Activated naive CD4-positive, alpha-beta T cell treated with anti-CD3 and anti-CD28 coated beads, Interleukin-2, amount 10 ng/mL, durations not matched to agents 7 days and 5 days (primary cell): ENCODE data around the gene COX20.

Experiments used
- CTCF ChIA-PET: fragments of 350-600 bp; sonication (Branson Sonifier 250); formaldehyde crosslinking; loops from one replicate; lab custom pipeline; 2021; ENCODE audit warnings: antibody characterized with exemption; lab: Charles Lee
- DNase-seq: peaks from one replicate; pipeline ENCODE4 v3.0.0-alpha.2; 2020
- H3K27ac Mint-ChIP-seq: one replicate; pipeline ENCODE4 v1.8.0; 2021; ENCODE audit warnings: mild to moderate bottlenecking, moderate library complexity, mixed read lengths
- H3K27me3 Mint-ChIP-seq: one replicate; pipeline ENCODE4 v1.8.0; 2021; ENCODE audit warnings: mild to moderate bottlenecking, mixed read lengths
- H3K36me3 Mint-ChIP-seq: one replicate; pipeline ENCODE4 v1.8.0; 2021; ENCODE audit warnings: mixed read lengths
- H3K4me1 Mint-ChIP-seq: one replicate; pipeline ENCODE4 v1.8.0; 2021; ENCODE audit warnings: mixed read lengths
- H3K4me3 Mint-ChIP-seq: one replicate; pipeline ENCODE4 v1.8.0; 2021; ENCODE audit warnings: mild to moderate bottlenecking, moderate library complexity, mixed read lengths
- H3K9me3 Mint-ChIP-seq: one replicate; pipeline ENCODE4 v1.8.0; 2021; ENCODE audit warnings: mixed read lengths

Gene COX20

GRCh38 chr1:244834543-244835275 is 749 bp upstream of the COX20 start:
- Mint-ChIP-seq H3K27me3 (no peaks in the 10 kb centered on the region), H3K27ac (peak overlapping the region; percentile 100), H3K36me3 (peaks cover 29% of the 10 kb centered on the region), H3K4me1 (peaks cover 48% of the 10 kb centered on the region), H3K9me3 (no peaks in the 10 kb centered on the region), H3K4me3 (peak overlapping the region; percentile 87)
- CTCF ChIA-PET = interaction anchor here (1.2 to 3.3 kb wide), 3 partner anchors 29 to 208 kb away, joined by 3 to 14 read pairs (median 6); partner anchors contain the start of gene HNRNPU
- peak; percentile 92 for DNase-seq

GRCh38 chr1:244836135-244836521 is 670 bp downstream of the COX20 start:
- H3K36me3 Mint-ChIP-seq = peaks cover 42% of the 10 kb centered on the region

GRCh38 chr1:244836584-244836983 is 1.1 kb downstream of the COX20 start:
- CTCF ChIA-PET = interaction anchor here (0.9 to 3.3 kb wide), 6 partner anchors 9 to 206 kb away, joined by 4 to 14 read pairs (median 6); partner anchors contain the start of gene HNRNPU
- peaks cover 63% of the 10 kb centered on the region for H3K4me1 Mint-ChIP-seq
- no peak for DNase-seq
- H3K36me3 Mint-ChIP-seq = peaks cover 46% of the 10 kb centered on the region
- no peaks in the 10 kb centered on the region for H3K27me3 Mint-ChIP-seq
- peak overlapping the region; percentile 100 for H3K27ac Mint-ChIP-seq
- no peaks in the 10 kb centered on the region for H3K9me3 Mint-ChIP-seq
- H3K4me3 Mint-ChIP-seq = peak overlapping the region; percentile 87

More at GRCh38 chr1:244836135-244836521, 670 bp downstream of the COX20 start:
- peak; percentile 29 for DNase-seq
- Mint-ChIP-seq H3K27me3 (no peaks in the 10 kb centered on the region), H3K9me3 (no peaks in the 10 kb centered on the region), H3K27ac (peak overlapping the region; percentile 100), H3K4me1 (peaks cover 60% of the 10 kb centered on the region), H3K4me3 (peak overlapping the region; percentile 87)
- CTCF ChIA-PET = interaction anchor here (0.9 to 3.3 kb wide), 6 partner anchors 9 to 207 kb away, joined by 4 to 14 read pairs (median 6); partner anchors contain the start of gene HNRNPU

- Mint-ChIP-seq H3K36me3 (peaks cover 53% of the 10 kb centered on the region), H3K4me1 (peaks cover 65% of the 10 kb centered on the region), H3K9me3 (no peaks in the 10 kb centered on the region), H3K27me3 (no peaks in the 10 kb centered on the region), H3K27ac (peak overlapping the region; percentile 65), H3K4me3 (peak overlapping the region; percentile 87)
- no peak for DNase-seq
- CTCF ChIA-PET = interaction anchor here (1.3 kb wide), 1 partner anchor 36 kb away, joined by 4 read pairs; no protein-coding TSS in a partner anchor
Measured at GRCh38 chr1:244837597-244838258, 2.3 kb downstream of the COX20 start.

GRCh38 chr1:244839656-244840055 is 4.2 kb downstream of the COX20 start:
- Mint-ChIP-seq H3K4me3 (no peak overlapping the region), H3K27ac (peak overlapping the region; percentile 21), H3K4me1 (peaks cover 69% of the 10 kb centered on the region), H3K36me3 (peaks cover 65% of the 10 kb centered on the region), H3K27me3 (no peaks in the 10 kb centered on the region), H3K9me3 (no peaks in the 10 kb centered on the region)
- CTCF ChIA-PET = interaction anchor here (0.8 to 1.7 kb wide), 5 partner anchors 11 to 203 kb away, joined by 3 to 6 read pairs (median 3); no protein-coding TSS in a partner anchor
- DNase-seq = no peak

- H3K27ac Mint-ChIP-seq = peak overlapping the region; percentile 33
- no peak overlapping the region for H3K4me3 Mint-ChIP-seq
- peaks cover 69% of the 10 kb centered on the region for H3K36me3 Mint-ChIP-seq
Measured at GRCh38 chr1:244840219-244840794, 4.8 kb downstream of the COX20 start.

GRCh38 chr1:244841273-244841927 is 5.9 kb downstream of the COX20 start:
- Mint-ChIP-seq H3K27me3 (no peaks in the 10 kb centered on the region), H3K9me3 (no peaks in the 10 kb centered on the region), H3K27ac (peak overlapping the region; percentile 63), H3K4me3 (no peak overlapping the region), H3K36me3 (peaks cover 72% of the 10 kb centered on the region), H3K4me1 (peaks cover 73% of the 10 kb centered on the region)
- no peak for DNase-seq
- CTCF ChIA-PET = interaction anchor here (1.0 to 1.8 kb wide), 2 partner anchors 11 to 201 kb away, joined by 3 to 5 read pairs; no protein-coding TSS in a partner anchor

More at GRCh38 chr1:244840219-244840794, 4.8 kb downstream of the COX20 start:
- H3K9me3 Mint-ChIP-seq = no peaks in the 10 kb centered on the region
- H3K27me3 Mint-ChIP-seq = no peaks in the 10 kb centered on the region
- no peak for DNase-seq
- CTCF ChIA-PET = interaction anchor here (1.3 to 1.7 kb wide), 3 partner anchors 10 to 202 kb away, joined by 3 to 6 read pairs (median 3); no protein-coding TSS in a partner anchor
- peaks cover 71% of the 10 kb centered on the region for H3K4me1 Mint-ChIP-seq

- no peaks in the 10 kb centered on the region for H3K9me3 Mint-ChIP-seq
- CTCF ChIA-PET = interaction anchor here (1.0 kb wide), 1 partner anchor 42 kb away, joined by 3 read pairs; no protein-coding TSS in a partner anchor
- H3K36me3 Mint-ChIP-seq = peaks cover 71% of the 10 kb centered on the region
- no peak for DNase-seq
- no peaks in the 10 kb centered on the region for H3K27me3 Mint-ChIP-seq
- H3K4me1 Mint-ChIP-seq = peaks cover 59% of the 10 kb centered on the region
- H3K27ac Mint-ChIP-seq = no peak overlapping the region
- H3K4me3 Mint-ChIP-seq = no peak overlapping the region
Measured at GRCh38 chr1:244843148-244843978, 7.9 kb downstream of the COX20 start.

GRCh38 chr1:244844155-244845121 is 9.0 kb downstream of the COX20 start:
- H3K27ac Mint-ChIP-seq = peak overlapping the region; percentile 49
- H3K4me1 Mint-ChIP-seq = peaks cover 55% of the 10 kb centered on the region
- DNase-seq = no peak
- H3K36me3 Mint-ChIP-seq = peaks cover 69% of the 10 kb centered on the region
- H3K9me3 Mint-ChIP-seq = no peaks in the 10 kb centered on the region
- H3K4me3 Mint-ChIP-seq = no peak overlapping the region
- no peaks in the 10 kb centered on the region for H3K27me3 Mint-ChIP-seq
- CTCF ChIA-PET = interaction anchor here (0.9 to 1.5 kb wide), 3 partner anchors 8 to 198 kb away, joined by 3 to 4 read pairs (median 4); no protein-coding TSS in a partner anchor

GRCh38 chr1:244846653-244847052 is 11.2 kb downstream of the COX20 start:
- Mint-ChIP-seq H3K27ac (no peak overlapping the region), H3K4me1 (peaks cover 44% of the 10 kb centered on the region), H3K4me3 (no peak overlapping the region), H3K27me3 (no peaks in the 10 kb centered on the region), H3K36me3 (peaks cover 67% of the 10 kb centered on the region), H3K9me3 (no peaks in the 10 kb centered on the region)
- DNase-seq = no peak
- CTCF ChIA-PET = interaction anchor here (1.6 to 2.0 kb wide), 2 partner anchors 11 to 196 kb away, joined by 3 to 6 read pairs; partner anchors contain the start of gene COX20

GRCh38 chr1:244849189-244849866 is 13.9 kb downstream of the COX20 start:
- Mint-ChIP-seq H3K9me3 (no peaks in the 10 kb centered on the region), H3K4me1 (peaks cover 54% of the 10 kb centered on the region), H3K4me3 (no peak overlapping the region), H3K27me3 (no peaks in the 10 kb centered on the region), H3K27ac (no peak overlapping the region), H3K36me3 (peaks cover 69% of the 10 kb centered on the region)
- CTCF ChIA-PET = interaction anchor here (1.1 to 1.5 kb wide), 3 partner anchors 9 to 12 kb away, joined by 3 to 5 read pairs (median 4); no protein-coding TSS in a partner anchor
- no peak for DNase-seq
